ENCODE results near the gene HOPX.

DNA sequence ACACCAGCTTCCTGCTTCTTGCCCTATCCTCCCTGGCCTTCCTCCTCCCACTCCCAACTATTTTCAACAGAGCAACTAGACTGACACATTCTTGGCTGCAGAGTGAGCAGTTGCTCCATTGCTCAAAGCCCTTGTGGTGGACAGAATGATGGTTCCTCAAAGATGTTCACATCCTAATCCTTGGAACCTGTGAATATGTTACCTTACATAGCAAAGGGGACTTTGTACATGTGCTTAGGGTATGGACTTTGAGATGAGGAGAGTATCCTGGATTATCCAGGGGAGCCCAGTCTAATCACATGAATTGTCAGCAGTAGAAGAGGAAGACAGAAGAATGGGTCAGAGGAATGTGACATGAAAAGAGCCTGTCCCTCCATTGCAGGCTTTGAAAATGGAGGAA lies 24.9 kb upstream of the HOPX start:
- TF ChIP-seq CTCF (conservative IDR thresholded peaks at IDR 0.05; ENCODE audit: low read depth, low read length), result no peak
- TF ChIP-seq POLR2A (IDR thresholded peaks at IDR 0.05; ENCODE audit: low read depth, low read length), result no peak
- TF ChIP-seq RFX5 (IDR thresholded peaks at IDR 0.05; ENCODE audit: low read depth, low read length), result no peak
- no peak for TF ChIP-seq SMC3 (IDR thresholded peaks at IDR 0.05; ENCODE audit: low read depth, low read length)
- TF ChIP-seq CHD1 (IDR thresholded peaks at IDR 0.05; ENCODE audit: low read depth, low read length), result no peak
- TF ChIP-seq CEBPB (IDR thresholded peaks at IDR 0.05; ENCODE audit: low read depth, low read length), result no peak
- TF ChIP-seq, protein P1, sequence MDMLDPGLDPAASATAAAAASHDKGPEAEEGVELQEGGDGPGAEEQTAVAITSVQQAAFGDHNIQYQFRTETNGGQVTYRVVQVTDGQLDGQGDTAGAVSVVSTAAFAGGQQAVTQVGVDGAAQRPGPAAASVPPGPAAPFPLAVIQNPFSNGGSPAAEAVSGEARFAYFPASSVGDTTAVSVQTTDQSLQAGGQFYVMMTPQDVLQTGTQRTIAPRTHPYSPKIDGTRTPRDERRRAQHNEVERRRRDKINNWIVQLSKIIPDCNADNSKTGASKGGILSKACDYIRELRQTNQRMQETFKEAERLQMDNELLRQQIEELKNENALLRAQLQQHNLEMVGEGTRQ (IDR thresholded peaks at IDR 0.05; ENCODE audit: low read depth, low read length), result no peak
